ENCODE measurements around the gene ZAR1L. TPM values are rescaled to one million over a fixed set of nuclear protein-coding genes. Genes with fewer than 3 reads are reported as not detected.

ZAR1L gene
- total RNA-seq, 2 experiments from 2014 or later = not detected

DNA sequence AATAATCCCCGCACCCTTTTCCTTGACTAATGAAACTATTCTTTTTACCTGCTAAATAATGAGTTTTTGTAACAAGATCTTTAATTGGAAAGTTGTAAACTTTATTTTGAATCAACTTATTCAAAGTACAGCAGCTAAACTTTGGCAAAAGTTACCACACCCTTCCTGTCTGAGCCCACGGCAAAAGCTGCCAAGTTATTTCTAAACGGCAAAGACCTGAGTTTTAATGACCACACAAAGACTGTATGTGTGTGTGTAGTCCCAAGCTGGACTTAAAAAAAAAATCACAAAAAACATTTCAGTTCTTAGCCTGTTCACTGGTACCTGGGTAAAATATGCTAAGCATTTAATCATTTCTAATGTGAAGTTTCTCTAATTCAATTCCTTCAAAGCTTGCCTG lies 60.7 kb downstream of the ZAR1L start:
- no peak for ATAC-seq
- H3K27me3 Mint-ChIP-seq (ENCODE audit: low read depth) = peaks cover 15% of the 10 kb centered on the region
- CTCF ChIA-PET = interaction anchor here (0.6 to 3.1 kb wide), 2 partner anchors 13 to 188 kb away, joined by 3 to 14 read pairs; no protein-coding TSS in a partner anchor
- H3K27ac Mint-ChIP-seq = no peak overlapping the region
- no peaks in the 10 kb centered on the region for H3K36me3 Mint-ChIP-seq (ENCODE audit: low read depth)
- H3K4me1 Mint-ChIP-seq (ENCODE audit: low read depth) = no peaks in the 10 kb centered on the region
- no peaks in the 10 kb centered on the region for H3K9me3 Mint-ChIP-seq (ENCODE audit: insufficient read depth)
- no peak overlapping the region for H3K4me3 Mint-ChIP-seq
- no peak for DNase-seq
- POLR2A ChIA-PET = interaction anchor here (0.8 kb wide), 1 partner anchor 61 kb away, joined by 4 read pairs; the partner anchor contains the start of genes BRCA2 and ZAR1L

DNA sequence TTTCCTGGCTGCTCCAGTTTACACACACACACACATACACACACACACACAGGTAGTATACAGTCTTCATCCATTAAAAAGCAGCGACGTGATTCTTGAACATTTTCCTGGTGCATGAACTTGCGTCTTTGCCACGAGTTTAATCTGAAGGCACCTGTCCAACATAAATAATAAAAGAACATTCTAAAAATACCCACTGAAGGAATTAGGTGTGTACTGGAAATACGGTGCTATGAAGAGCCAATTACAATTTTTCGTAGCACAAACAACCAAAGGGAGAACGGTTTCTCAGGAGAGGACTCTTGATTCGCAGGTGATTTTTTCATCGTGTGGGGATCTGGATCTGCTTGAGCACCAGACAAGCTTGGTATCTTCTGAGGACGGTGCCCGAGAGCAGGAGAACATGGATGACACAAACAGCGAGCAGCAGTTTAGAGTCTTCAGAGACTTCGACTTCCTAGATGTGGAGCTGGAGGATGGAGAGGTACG lies 61.2 kb downstream of the ZAR1L start:
- Mint-ChIP-seq H3K4me1 (ENCODE audit: low read depth) (no peaks in the 10 kb centered on the region), H3K4me3 (no peak overlapping the region)
- ATAC-seq = no peak

More for the DNA sequence above, 61.2 kb downstream of the ZAR1L start:
- no peak for DNase-seq
- H3K9me3 Mint-ChIP-seq (ENCODE audit: insufficient read depth) = no peaks in the 10 kb centered on the region
- H3K36me3 Mint-ChIP-seq (ENCODE audit: low read depth) = no peaks in the 10 kb centered on the region
- ChIA-PET CTCF (interaction anchor here (3.1 kb wide), 1 partner anchor 14 kb away, joined by 14 read pairs; no protein-coding TSS in a partner anchor), POLR2A (interaction anchor here (0.8 kb wide), 1 partner anchor 61 kb away, joined by 4 read pairs; the partner anchor contains the start of genes BRCA2 and ZAR1L)
- peaks cover 11% of the 10 kb centered on the region for H3K27me3 Mint-ChIP-seq (ENCODE audit: low read depth)
- no peak overlapping the region for H3K27ac Mint-ChIP-seq

Other genes starting within 250 kb of the ZAR1L start
- gene BRCA2, start 145 bp upstream of the ZAR1L start, total RNA-seq = 10 to 100 TPM; 28.4 to 30.7 TPM
- 10 to 100 TPM; 27.7 to 27.8 TPM for gene N4BP2L1, start 112.8 kb upstream of the ZAR1L start, total RNA-seq
- 100 to 1,000 TPM in 1 of 2 experiments, 10 to 100 TPM in 1; 97.1 to 111 TPM for gene N4BP2L2, start 223.4 kb upstream of the ZAR1L start, total RNA-seq

All from activated CD8-positive, alpha-beta T cell treated with anti-CD3 and anti-CD28 coated beads, Interleukin-2, amount 10 ng/mL, durations not matched to agents 7 days and 5 days (primary cell).